Measurements from ENCODE around the gene CCDC146. TPM values are rescaled to one million over a fixed set of nuclear protein-coding genes. Genes with fewer than 3 reads are reported as not detected.
"Not testable (repeated sequence)": the region's sequence is repeated elsewhere in the genome, so short reads cannot be mapped to it uniquely, and the experiment has no call there.

The CCDC146 gene
- total RNA-seq, 1 donor from 2014 or later: 4.5 TPM

DNA sequence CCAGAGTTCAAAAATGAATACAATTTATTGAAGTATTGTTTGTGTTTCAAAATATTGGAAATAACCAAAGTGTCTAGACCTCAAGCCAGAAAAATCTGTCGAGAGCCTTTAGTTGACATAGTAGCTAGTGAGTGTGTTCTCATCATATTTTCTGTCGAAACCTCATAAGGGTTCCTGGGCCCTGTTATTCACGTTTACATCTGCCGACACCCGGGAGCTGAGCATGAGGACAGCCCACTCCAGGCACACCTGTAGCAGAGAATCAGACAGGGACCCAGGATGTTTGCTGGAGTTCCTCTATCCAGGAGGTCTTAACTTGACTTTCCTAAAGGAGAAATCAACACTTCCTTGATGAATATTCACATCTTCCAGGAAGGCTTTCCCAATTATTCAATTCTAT lies 149.4 kb downstream of the CCDC146 start:
- H3K27me3 Mint-ChIP-seq (ENCODE audit: unreplicated experiment): no peaks in the 10 kb centered on the region
- no peak overlapping the region for H3K4me3 Mint-ChIP-seq (ENCODE audit: unreplicated experiment)
- no peak overlapping the region for H3K27ac Mint-ChIP-seq (ENCODE audit: unreplicated experiment)
- no peaks in the 10 kb centered on the region for H3K4me1 Mint-ChIP-seq (ENCODE audit: unreplicated experiment)
- H3K36me3 Mint-ChIP-seq (ENCODE audit: low read depth, unreplicated experiment): no peaks in the 10 kb centered on the region
- H3K9me3 Mint-ChIP-seq (ENCODE audit: unreplicated experiment): no peaks in the 10 kb centered on the region
- DNase-seq (ENCODE audit: low spot score): no peak
- TF ChIP-seq CTCF (IDR thresholded peaks at IDR 0.05; ENCODE audit: unreplicated experiment): no peak

GRCh38 chr7:77275663-77276062 lies 153.2 kb downstream of the CCDC146 start:
- not testable (repeated sequence) for DNase-seq (ENCODE audit: low spot score); H3K4me3 Mint-ChIP-seq (ENCODE audit: unreplicated experiment); H3K27ac Mint-ChIP-seq (ENCODE audit: unreplicated experiment); H3K4me1 Mint-ChIP-seq (ENCODE audit: unreplicated experiment); H3K9me3 Mint-ChIP-seq (ENCODE audit: unreplicated experiment); H3K27me3 Mint-ChIP-seq (ENCODE audit: unreplicated experiment); H3K36me3 Mint-ChIP-seq (ENCODE audit: low read depth, unreplicated experiment)

DNA sequence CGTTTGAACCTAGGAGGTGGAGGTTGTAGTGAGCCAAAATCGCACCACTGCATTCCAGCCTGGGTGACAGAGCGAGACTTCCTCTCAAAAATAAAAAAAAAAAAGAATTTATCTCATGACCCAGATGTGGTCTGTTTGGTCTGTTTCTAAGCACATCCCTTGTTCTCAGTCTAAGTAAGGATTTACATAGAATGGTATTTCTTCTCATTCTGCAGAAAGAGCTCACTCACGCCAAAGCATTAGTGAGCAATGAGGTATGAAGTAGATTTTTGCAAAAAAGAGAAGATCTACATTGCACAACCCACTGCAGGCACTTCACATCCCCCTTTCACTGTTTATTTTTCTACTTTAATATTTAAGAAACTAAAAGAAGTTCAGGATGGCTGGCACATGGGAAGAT lies 153.7 kb downstream of the CCDC146 start:
- H3K27ac Mint-ChIP-seq (ENCODE audit: unreplicated experiment): no peak overlapping the region
- no peak for TF ChIP-seq CTCF (IDR thresholded peaks at IDR 0.05; ENCODE audit: unreplicated experiment)
- no peaks in the 10 kb centered on the region for H3K36me3 Mint-ChIP-seq (ENCODE audit: low read depth, unreplicated experiment)
- no peaks in the 10 kb centered on the region for H3K4me1 Mint-ChIP-seq (ENCODE audit: unreplicated experiment)
- no peaks in the 10 kb centered on the region for H3K27me3 Mint-ChIP-seq (ENCODE audit: unreplicated experiment)
- no peaks in the 10 kb centered on the region for H3K9me3 Mint-ChIP-seq (ENCODE audit: unreplicated experiment)
- DNase-seq (ENCODE audit: low spot score): no peak
- H3K4me3 Mint-ChIP-seq (ENCODE audit: unreplicated experiment): no peak overlapping the region

DNA sequence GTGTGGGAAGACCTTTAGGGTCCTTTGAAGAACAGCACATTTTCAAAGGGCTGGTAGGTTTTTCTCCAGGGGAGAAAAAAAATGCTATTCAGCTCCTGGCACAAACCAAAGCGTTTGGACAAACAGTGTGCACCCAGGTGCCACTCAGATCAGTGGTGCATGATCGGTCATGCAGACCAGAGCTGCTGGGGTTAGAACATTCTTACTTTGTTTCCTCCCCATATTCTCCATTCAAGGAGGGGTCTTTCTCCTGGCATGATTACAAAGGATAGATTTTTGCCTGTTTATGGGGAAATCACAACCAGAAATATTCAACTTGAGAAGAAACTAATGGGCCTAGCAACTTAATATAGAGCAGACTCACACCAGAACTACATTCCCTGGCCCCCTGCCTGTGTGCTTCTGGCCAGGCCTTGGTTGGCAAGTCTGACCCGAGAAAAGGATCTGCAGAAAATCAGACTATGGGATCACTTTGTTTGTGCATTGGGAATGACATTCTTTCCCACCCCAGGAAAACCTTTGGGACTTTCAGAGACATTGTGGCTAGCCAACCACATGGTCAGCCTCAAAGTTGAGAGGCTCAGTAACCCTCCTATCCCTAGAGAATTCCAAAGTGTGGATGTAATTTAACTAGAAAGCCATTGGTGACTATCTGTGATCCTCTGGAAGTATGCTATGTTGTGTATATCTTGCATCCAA lies 159.5 kb downstream of the CCDC146 start:
- no peak for DNase-seq (ENCODE audit: low spot score)
- Mint-ChIP-seq H3K4me3 (ENCODE audit: unreplicated experiment) (no peak overlapping the region), H3K4me1 (ENCODE audit: unreplicated experiment) (no peaks in the 10 kb centered on the region), H3K27me3 (ENCODE audit: unreplicated experiment) (peaks cover under 1% of the 10 kb centered on the region), H3K36me3 (ENCODE audit: low read depth, unreplicated experiment) (peaks cover 1% of the 10 kb centered on the region), H3K9me3 (ENCODE audit: unreplicated experiment) (no peaks in the 10 kb centered on the region), H3K27ac (ENCODE audit: unreplicated experiment) (no peak overlapping the region)
- no peak for TF ChIP-seq CTCF (IDR thresholded peaks at IDR 0.05; ENCODE audit: unreplicated experiment)

- Mint-ChIP-seq H3K27me3 (ENCODE audit: unreplicated experiment) (peaks cover 2% of the 10 kb centered on the region), H3K9me3 (ENCODE audit: unreplicated experiment) (no peaks in the 10 kb centered on the region)
- no peak for TF ChIP-seq CTCF (IDR thresholded peaks at IDR 0.05; ENCODE audit: unreplicated experiment)
Measured at GRCh38 chr7:77282897-77283296, 160.5 kb downstream of the CCDC146 start.

More at GRCh38 chr7:77282897-77283296, 160.5 kb downstream of the CCDC146 start:
- Mint-ChIP-seq H3K4me3 (ENCODE audit: unreplicated experiment) (no peak overlapping the region), H3K36me3 (ENCODE audit: low read depth, unreplicated experiment) (peaks cover 10% of the 10 kb centered on the region), H3K4me1 (ENCODE audit: unreplicated experiment) (no peaks in the 10 kb centered on the region), H3K27ac (ENCODE audit: unreplicated experiment) (no peak overlapping the region)
- DNase-seq (ENCODE audit: low spot score): no peak
